SK-N-SH (cell line): ENCODE results near the gene PBX1. TPM values are rescaled to one million over a fixed set of nuclear protein-coding genes. Genes with fewer than 3 reads are reported as not detected.

Experiments
- CTCF ChIA-PET: fragments of 300-600, 350-600 bp; formaldehyde crosslinking; extraction: SDS; loops from one replicate; lab custom pipeline; 2021; lab: Yijun Ruan, JAX
- POLR2A ChIA-PET: fragments of 350-600 bp; sonication (Branson Sonifier 250); formaldehyde crosslinking; extraction: SDS; loops from one replicate; lab custom pipeline; 2020; ENCODE audit warnings: antibody characterized with exemption, inconsistent platforms; lab: Yijun Ruan, JAX
- DNase-seq: peaks from one replicate; pipeline ENCODE4 v3.0.0; 2012
- H2AFZ ChIP-seq: fragments of 200-600 bp; sonication (generic); 2 replicates; pipeline ENCODE4 v1.8.1; 2016; ENCODE audit warnings: antibody characterized with exemption, mild to moderate bottlenecking, low read depth
- H3F3A ChIP-seq: fragments of 200-600 bp; sonication (generic); replicated peaks from 2 replicates; pipeline ENCODE3; 2016; ENCODE audit warnings: antibody characterized with exemption, mild to moderate bottlenecking; ENCODE audit not compliant: insufficient read depth
- H3K27ac ChIP-seq, 2 experiments: fragments of 200-500 bp in 1 of 2; fragments of 200-600 bp in 1 of 2; sonication (Bioruptor generic) in 1 of 2; sonication (generic), shearing (Covaris generic) in 1 of 2; 2 replicates each; pipeline versions ENCODE4 v1.5.1 to v1.6.1; 2014 to 2016; ENCODE audit warnings: low read depth in 2 of 2, inconsistent platforms in 1 of 2, low read length in 1 of 2, mild to moderate bottlenecking in 1 of 2, mixed read lengths in 1 of 2
- H3K27me3 ChIP-seq: fragments of 200-600 bp; sonication (generic), shearing (Covaris generic); 2 replicates; pipeline ENCODE4 v1.6.1; 2016; ENCODE audit warnings: mixed run types; ENCODE audit not compliant: insufficient read depth
- H3K36me3 ChIP-seq, 2 experiments: fragments of 200-500 bp in 1 of 2; fragments of 200-600 bp in 1 of 2; sonication (Bioruptor generic) in 1 of 2; sonication (generic) in 1 of 2; replicated peaks in 1 of 2; 2 replicates each; pipeline versions ENCODE3 to v1.5.1; 2014 to 2016; ENCODE audit warnings: low read length in 1 of 2, mild to moderate bottlenecking in 1 of 2; ENCODE audit not compliant: insufficient read depth in 2 of 2, control insufficient read depth in 1 of 2
- H3K4me1 ChIP-seq, 2 experiments: fragments of 200-500 bp in 1 of 2; fragments of 200-600 bp in 1 of 2; sonication (Bioruptor generic) in 1 of 2; sonication (generic), shearing (Covaris generic) in 1 of 2; 2 replicates each; pipeline versions ENCODE4 v1.5.1 to v1.6.1; 2014 to 2016; ENCODE audit warnings: low read depth in 1 of 2, low read length in 1 of 2, mixed run types in 1 of 2; ENCODE audit not compliant: insufficient read depth in 2 of 2, control insufficient read depth in 1 of 2
- H3K4me2 ChIP-seq: fragments of 200-600 bp; sonication (generic), shearing (Covaris generic); 2 replicates; pipeline ENCODE4 v1.6.1; 2017; ENCODE audit warnings: mixed run types
- H3K4me3 ChIP-seq, 2 experiments: fragments of 200-500 bp in 1 of 2; fragments of 200-600 bp in 1 of 2; sonication (Bioruptor generic) in 1 of 2; sonication (generic), shearing (Covaris generic) in 1 of 2; 2 replicates each; pipeline versions ENCODE4 v1.5.1 to v1.8.1; 2014 to 2016; ENCODE audit warnings: low read depth in 2 of 2, inconsistent platforms in 1 of 2, low read length in 1 of 2, mild to moderate bottlenecking in 1 of 2, mixed read lengths in 1 of 2, moderate library complexity in 1 of 2
- H3K79me2 ChIP-seq: fragments of 200-600 bp; sonication (generic); 2 replicates; pipeline ENCODE4 v1.8.1; 2017; ENCODE audit warnings: mild to moderate bottlenecking; ENCODE audit not compliant: insufficient read depth
- H3K9ac ChIP-seq: fragments of 200-600 bp; sonication (generic); 2 replicates; pipeline ENCODE4 v1.6.1; 2017; ENCODE audit warnings: mixed run types
- H3K9me2 ChIP-seq: fragments of 200-600 bp; sonication (generic); 2 replicates; pipeline ENCODE4 v1.6.1; 2017; ENCODE audit warnings: mixed run types
- H3K9me3 ChIP-seq: fragments of 200-600 bp; sonication (generic); 2 replicates; pipeline ENCODE4 v1.6.1; 2017; ENCODE audit warnings: mixed run types, mild to moderate bottlenecking, moderate library complexity
- H4K20me1 ChIP-seq: fragments of 200-600 bp; sonication (generic); 2 replicates; pipeline ENCODE4 v1.6.1; 2017; ENCODE audit warnings: mild to moderate bottlenecking, mixed run types; ENCODE audit not compliant: insufficient read depth
- ELF1 ChIP-seq: IDR thresholded peaks from 2 replicates; pipeline ENCODE4 v1.4.0; 2012
- EP300 ChIP-seq, 2 experiments: IDR thresholded peaks; 2 replicates each; pipeline versions ENCODE4 v1.4.0 to v1.6.1; 2012; ENCODE audit warnings: borderline replicate concordance in 1 of 2, low read depth in 1 of 2, low read length in 1 of 2
- FOSL2 ChIP-seq: IDR thresholded peaks from 2 replicates; pipeline ENCODE4 v1.4.0; 2012; ENCODE audit warnings: low read depth, mild to moderate bottlenecking, moderate library complexity, borderline replicate concordance
- GATA2 ChIP-seq: sonication (generic); formaldehyde crosslinking; IDR thresholded peaks from 2 replicates; pipeline ENCODE4 v1.5.0; 2020; ENCODE audit warnings: mild to moderate bottlenecking, missing genetic modification reagents
- MEF2A ChIP-seq: IDR thresholded peaks from 2 replicates; pipeline ENCODE4 v1.4.0; 2012; ENCODE audit warnings: low read depth, borderline replicate concordance
- MXI1 ChIP-seq: IDR thresholded peaks from 2 replicates; pipeline ENCODE4 v1.6.1; 2012; ENCODE audit warnings: mild to moderate bottlenecking, low read depth, low read length, improper control_type of control experiment
- NRF1 ChIP-seq: IDR thresholded peaks from 2 replicates; pipeline ENCODE4 v1.6.1; 2012; ENCODE audit warnings: low read depth, mild to moderate bottlenecking, low read length
- SMC3 ChIP-seq: IDR thresholded peaks from 2 replicates; pipeline ENCODE4 v1.6.1; 2012; ENCODE audit warnings: low read depth, low read length, improper control_type of control experiment
- TEAD4 ChIP-seq: IDR thresholded peaks from 2 replicates; pipeline ENCODE4 v1.4.0; 2012; ENCODE audit warnings: mild to moderate bottlenecking, borderline replicate concordance; ENCODE audit not compliant: insufficient read depth
- WGBS: methylation state at CpG from one replicate; pipeline ENCODE4 v1.1.6; 2017; ENCODE audit warnings: low lambda C conversion rate; 5-methylcytosine and 5-hydroxymethylcytosine counted together
- polyA plus RNA-seq, 3 experiments: library from polyadenylated mRNA; depleted of rRNA; stranded (reverse); fragments of >200 nt; gene quantifications; 2 replicates each; pipeline ENCODE4 v1.2.3, GENCODE V29; 2012
- small RNA-seq, 7 experiments: library from RNA; depleted of rRNA; stranded (forward); fragments of <200 nt; gene quantifications; one replicate each; pipeline ENCODE3, GENCODE V24; 2012

Gene PBX1
- polyA plus RNA-seq, 1 of the 3 experiments (the other 2 are of a cell fraction) = 27.0 TPM

GRCh38 chr1:164901031-164901430 is 342.0 kb downstream of the PBX1 start:
- ChIA-PET POLR2A (no interaction called here), CTCF (no interaction called here)
- H3K36me3 ChIP-seq = no peaks in the 10 kb centered on the region
- H3K4me3 ChIP-seq = no peak overlapping the region
- TF ChIP-seq TEAD4 (no peak), ELF1 (no peak), GATA2 (no peak), EP300 (IDR thresholded peaks at IDR 0.05; ENCODE audit: borderline replicate concordance in 1 of 2, low read depth in 1 of 2, low read length in 1 of 2) (no peak), MXI1 (no peak), NRF1 (no peak), MEF2A (no peak), SMC3 (no peak), FOSL2 (no peak)
- no peaks in the 10 kb centered on the region for H3K9me3 ChIP-seq
- no peaks in the 10 kb centered on the region for H3F3A ChIP-seq
- no peaks in the 10 kb centered on the region for H3K79me2 ChIP-seq
- 29% methylated on average over 5 of the region's 5 CpGs for WGBS
- DNase-seq = no peak
- no peaks in the 10 kb centered on the region for H3K4me1 ChIP-seq
- H2AFZ ChIP-seq = no peak overlapping the region
- no peak overlapping the region for H3K9ac ChIP-seq
- H3K4me2 ChIP-seq = no peak overlapping the region
- H3K27me3 ChIP-seq = no peaks in the 10 kb centered on the region
- no peaks in the 10 kb centered on the region for H3K9me2 ChIP-seq
- H4K20me1 ChIP-seq = no peaks in the 10 kb centered on the region
- H3K27ac ChIP-seq = no peak overlapping the region

Small RNA genes lying within 50 kb of the gene (small RNA-seq; reads per million reads assigned to genes)
- gene RF00017 (0 reads per million in 7 experiments), gene RF00019 (0 reads per million in 7 experiments), gene RNU6-171P (0 reads per million in 7 experiments)
